RWPE2 (cell line): ENCODE measurements around the gene ORMDL2.

Experiments
- ATAC-seq: fragments of 200-7000 bp; cut with Tn5 transposase; 3 replicates; pipeline ENCODE4 v1.9.1; 2021; ENCODE audit warnings: low read depth
- DNase-seq: peaks from one replicate; pipeline ENCODE4 v3.0.0-alpha.2; 2020; ENCODE audit warnings: low spot score
- H3K27ac ChIP-seq: fragments of 450-650 bp; 2 replicates; pipeline ENCODE4 v1.5.1; 2017; ENCODE audit warnings: mild to moderate bottlenecking; ENCODE audit not compliant: poor library complexity, severe bottlenecking
- H3K27me3 ChIP-seq: fragments of 250-450 bp; sonication (Bioruptor Pico); 2 replicates; pipeline ENCODE4 v1.5.1; 2021; ENCODE audit warnings: mild to moderate bottlenecking, moderate library complexity; ENCODE audit not compliant: insufficient read depth, poor library complexity, severe bottlenecking
- H3K36me3 ChIP-seq: fragments of 250-450 bp; sonication (Bioruptor Pico); 2 replicates; pipeline ENCODE4 v1.5.1; 2020; ENCODE audit warnings: low read depth, mild to moderate bottlenecking, moderate library complexity
- H3K4me1 ChIP-seq: fragments of 250-450 bp; sonication (Bioruptor Pico); 2 replicates; pipeline ENCODE4 v1.5.1; 2021; ENCODE audit warnings: mild to moderate bottlenecking, moderate library complexity; ENCODE audit not compliant: insufficient read depth, poor library complexity, severe bottlenecking
- H3K4me3 ChIP-seq: fragments of 250-450 bp; sonication (Bioruptor Pico); 2 replicates; pipeline ENCODE4 v1.5.1; 2021; ENCODE audit warnings: mild to moderate bottlenecking, moderate library complexity; ENCODE audit not compliant: severe bottlenecking
- H3K9me3 ChIP-seq: fragments of 250-450 bp; sonication (Bioruptor Pico); 2 replicates; pipeline ENCODE4 v1.5.1; 2021; ENCODE audit warnings: mild to moderate bottlenecking, moderate library complexity; ENCODE audit not compliant: severe bottlenecking
- CTCF ChIP-seq: fragments of 450-650 bp; IDR thresholded peaks from one replicate; pipeline ENCODE4 v1.5.1; 2017; ENCODE audit warnings: mild to moderate bottlenecking, moderate library complexity; ENCODE audit not compliant: poor library complexity, severe bottlenecking

The ORMDL2 gene

DNA sequence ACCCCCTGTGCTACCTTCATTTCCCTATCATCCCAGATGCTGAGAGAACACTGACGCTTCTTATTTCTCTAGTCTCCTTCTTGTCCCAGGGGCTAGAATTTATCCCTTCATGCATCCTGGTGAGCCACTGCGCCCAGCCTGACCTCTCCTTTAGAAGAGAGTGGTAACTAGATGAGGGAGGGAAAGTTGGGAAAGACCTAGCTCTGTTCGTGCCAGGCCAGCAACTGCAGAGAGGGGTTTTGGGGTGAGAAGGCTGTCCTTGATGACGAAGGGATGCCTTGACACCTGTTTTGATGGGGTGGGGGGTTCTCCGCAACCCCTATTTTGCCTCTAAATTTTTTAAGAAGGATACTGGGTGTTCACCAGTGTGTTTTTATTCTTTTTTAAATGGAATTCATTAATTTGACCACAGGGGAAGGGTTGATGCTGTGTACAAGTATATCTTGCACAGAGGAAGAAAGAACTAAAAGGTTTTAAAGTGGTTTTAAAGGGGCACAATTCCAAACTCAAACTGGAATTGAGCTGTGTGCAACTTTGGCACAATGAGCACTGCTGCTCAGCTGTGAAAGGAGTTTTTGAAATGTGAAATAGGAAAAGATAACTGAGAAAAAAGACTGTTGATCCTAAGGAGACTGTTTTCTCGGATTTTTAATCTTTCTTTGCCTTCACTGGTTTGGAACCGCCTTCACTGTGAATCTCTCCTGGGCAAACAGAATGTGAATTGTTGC, 31.9 kb downstream of the ORMDL2 start:
- H3K9me3 ChIP-seq: no peaks in the 10 kb centered on the region
- DNase-seq (no peak), ATAC-seq (no peak)
- no peak overlapping the region for H3K4me3 ChIP-seq
- H3K27me3 ChIP-seq: no peaks in the 10 kb centered on the region
- H3K27ac ChIP-seq: no peak overlapping the region
- no peaks in the 10 kb centered on the region for H3K36me3 ChIP-seq
- H3K4me1 ChIP-seq: peaks cover 16% of the 10 kb centered on the region
- no peak for TF ChIP-seq CTCF

GRCh38 chr12:55850401-55850800, 32.6 kb downstream of the ORMDL2 start:
- H3K9me3 ChIP-seq: no peaks in the 10 kb centered on the region
- H3K27ac ChIP-seq: no peak overlapping the region
- H3K36me3 ChIP-seq: no peaks in the 10 kb centered on the region
- no peak for TF ChIP-seq CTCF
- no peaks in the 10 kb centered on the region for H3K27me3 ChIP-seq
- ATAC-seq (no peak), DNase-seq (no peak)
- no peak overlapping the region for H3K4me3 ChIP-seq
- H3K4me1 ChIP-seq: peaks cover 16% of the 10 kb centered on the region

DNA sequence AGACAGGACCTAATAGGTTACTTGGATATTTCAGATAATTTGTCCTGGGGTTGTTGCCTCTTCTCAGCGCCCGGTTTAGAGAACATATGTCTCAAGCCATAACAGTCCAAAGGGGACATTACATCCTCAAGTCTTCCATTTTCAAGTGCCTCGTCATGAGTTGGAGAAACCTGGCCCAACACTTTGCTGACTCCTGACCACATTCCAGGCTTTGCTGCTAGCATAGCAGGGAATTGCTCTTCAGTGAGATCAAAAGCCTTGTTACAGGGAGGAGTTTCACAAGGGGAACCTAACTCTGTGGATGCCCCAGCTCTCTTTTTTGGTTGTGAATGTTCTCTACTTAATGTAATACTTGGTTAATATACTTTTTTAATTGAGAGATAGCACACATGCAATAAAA, 33.1 kb downstream of the ORMDL2 start:
- Histone ChIP-seq H3K9me3 (no peaks in the 10 kb centered on the region), H3K27me3 (no peaks in the 10 kb centered on the region), H3K27ac (no peak overlapping the region), H3K4me1 (peaks cover 16% of the 10 kb centered on the region), H3K36me3 (no peaks in the 10 kb centered on the region), H3K4me3 (no peak overlapping the region)
- no peak for DNase-seq
- ATAC-seq: no peak
- TF ChIP-seq CTCF: no peak

GRCh38 chr12:55852740-55853139, 34.9 kb downstream of the ORMDL2 start:
- DNase-seq (no peak), ATAC-seq (no peak)
- no peaks in the 10 kb centered on the region for H3K36me3 ChIP-seq
- no peak overlapping the region for H3K27ac ChIP-seq
- H3K4me3 ChIP-seq: no peak overlapping the region
- no peak for TF ChIP-seq CTCF
- H3K27me3 ChIP-seq: no peaks in the 10 kb centered on the region
- peaks cover 6% of the 10 kb centered on the region for H3K4me1 ChIP-seq
- H3K9me3 ChIP-seq: no peaks in the 10 kb centered on the region

GRCh38 chr12:55861396-55861795, 43.6 kb downstream of the ORMDL2 start:
- H3K36me3 ChIP-seq: no peaks in the 10 kb centered on the region
- TF ChIP-seq CTCF: no peak
- no peaks in the 10 kb centered on the region for H3K27me3 ChIP-seq
- no peak overlapping the region for H3K27ac ChIP-seq
- H3K4me1 ChIP-seq: no peaks in the 10 kb centered on the region
- peaks cover 3% of the 10 kb centered on the region for H3K9me3 ChIP-seq
- ATAC-seq (no peak), DNase-seq (no peak)
- no peak overlapping the region for H3K4me3 ChIP-seq
